Limb (tissue), 2 donors: ENCODE data around the gene ARHGAP10.
A peak's percentile ranks its signal among the peaks of the same experiment; 100 is the strongest.

Source experiments
- DNase-seq, 2 donors: peaks; one replicate each; pipeline ENCODE4 v3.0.0-alpha.2; 2016; ENCODE audit errors: extremely low spot score in 2 of 2

ARHGAP10 gene

GRCh38 chr4:148023512-148024181 is 291.8 kb downstream of the ARHGAP10 start:
- DNase-seq = no peak

- no peak for DNase-seq
These were observed 294.1 kb downstream of the ARHGAP10 start for GRCh38 chr4:148025981-148026380.

GRCh38 chr4:148027201-148027600 is 295.3 kb downstream of the ARHGAP10 start:
- DNase-seq = no peak

- DNase-seq = no peak
These were observed 297.9 kb downstream of the ARHGAP10 start for GRCh38 chr4:148029781-148030180.

GRCh38 chr4:148030193-148030873 is 298.4 kb downstream of the ARHGAP10 start:
- DNase-seq = no peak

GRCh38 chr4:148034813-148035212 is 302.9 kb downstream of the ARHGAP10 start:
- no peak for DNase-seq

GRCh38 chr4:148041606-148042329 is 309.9 kb downstream of the ARHGAP10 start:
- no peak for DNase-seq

- peak in 1 of 2 donors; percentile 38 for DNase-seq
These were observed 312.4 kb downstream of the ARHGAP10 start for GRCh38 chr4:148044089-148044911.

GRCh38 chr4:148044912-148045352 is 313.0 kb downstream of the ARHGAP10 start:
- no peak for DNase-seq

- peak in 1 of 2 donors; percentile 49 for DNase-seq
These were observed 316.7 kb downstream of the ARHGAP10 start for GRCh38 chr4:148048598-148048997.

GRCh38 chr4:148051403-148051802 is 319.5 kb downstream of the ARHGAP10 start:
- no peak for DNase-seq

GRCh38 chr4:148052448-148052847 is 320.6 kb downstream of the ARHGAP10 start:
- no peak for DNase-seq

- DNase-seq = no peak
These were observed 321.6 kb downstream of the ARHGAP10 start for GRCh38 chr4:148053298-148054003.

- DNase-seq = no peak
These were observed 322.4 kb downstream of the ARHGAP10 start for GRCh38 chr4:148054275-148054674.

GRCh38 chr4:148055844-148056243 is 324.0 kb downstream of the ARHGAP10 start:
- DNase-seq = no peak

- no peak for DNase-seq
These were observed 325.0 kb downstream of the ARHGAP10 start for GRCh38 chr4:148056879-148057278.

- no peak for DNase-seq
These were observed 325.6 kb downstream of the ARHGAP10 start for GRCh38 chr4:148057516-148057915.

- no peak for DNase-seq
These were observed 326.3 kb downstream of the ARHGAP10 start for GRCh38 chr4:148057984-148058859.

GRCh38 chr4:148059617-148060180 is 327.8 kb downstream of the ARHGAP10 start:
- DNase-seq = no peak
